ENCODE measurements around the gene GRK5.

The GRK5 gene

DNA sequence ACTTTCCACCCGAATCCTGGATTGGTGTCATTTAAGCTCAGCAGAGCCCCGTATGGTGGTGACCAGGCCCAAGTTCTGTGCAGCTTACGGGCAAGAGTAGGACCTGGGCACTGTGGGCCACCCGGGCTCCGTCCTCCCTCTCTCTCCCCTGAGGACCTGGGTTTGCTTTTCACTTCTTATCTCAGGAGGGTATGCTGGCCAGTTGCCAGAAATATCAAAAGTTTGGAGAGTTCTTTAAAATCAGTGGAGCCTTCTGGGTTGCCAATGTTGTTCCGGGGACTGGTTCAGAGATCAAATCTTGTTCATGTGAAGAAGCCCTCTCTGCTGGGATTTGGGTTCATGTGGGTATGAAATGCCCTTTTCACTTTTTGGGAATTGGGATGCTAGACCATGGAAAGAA is 145.4 kb downstream of the GRK5 start:
- no peak overlapping the region for H3K4me3 ChIP-seq (replicated peaks; ENCODE audit: low read depth, low read length)
- no peak for DNase-seq (ENCODE audit: low read depth)
- TF ChIP-seq, protein P1, sequence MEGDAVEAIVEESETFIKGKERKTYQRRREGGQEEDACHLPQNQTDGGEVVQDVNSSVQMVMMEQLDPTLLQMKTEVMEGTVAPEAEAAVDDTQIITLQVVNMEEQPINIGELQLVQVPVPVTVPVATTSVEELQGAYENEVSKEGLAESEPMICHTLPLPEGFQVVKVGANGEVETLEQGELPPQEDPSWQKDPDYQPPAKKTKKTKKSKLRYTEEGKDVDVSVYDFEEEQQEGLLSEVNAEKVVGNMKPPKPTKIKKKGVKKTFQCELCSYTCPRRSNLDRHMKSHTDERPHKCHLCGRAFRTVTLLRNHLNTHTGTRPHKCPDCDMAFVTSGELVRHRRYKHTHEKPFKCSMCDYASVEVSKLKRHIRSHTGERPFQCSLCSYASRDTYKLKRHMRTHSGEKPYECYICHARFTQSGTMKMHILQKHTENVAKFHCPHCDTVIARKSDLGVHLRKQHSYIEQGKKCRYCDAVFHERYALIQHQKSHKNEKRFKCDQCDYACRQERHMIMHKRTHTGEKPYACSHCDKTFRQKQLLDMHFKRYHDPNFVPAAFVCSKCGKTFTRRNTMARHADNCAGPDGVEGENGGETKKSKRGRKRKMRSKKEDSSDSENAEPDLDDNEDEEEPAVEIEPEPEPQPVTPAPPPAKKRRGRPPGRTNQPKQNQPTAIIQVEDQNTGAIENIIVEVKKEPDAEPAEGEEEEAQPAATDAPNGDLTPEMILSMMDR (IDR thresholded peaks at IDR 0.05; ENCODE audit: low read length, missing control alignments) = no peak

- DNase-seq (ENCODE audit: low read depth) = no peak
- no peak overlapping the region for H3K4me3 ChIP-seq (replicated peaks; ENCODE audit: low read depth, low read length)
- TF ChIP-seq, protein P1 (IDR thresholded peaks at IDR 0.05; ENCODE audit: low read length, missing control alignments) = no peak
Observed at GRCh38 chr10:119353421-119353820, 146.1 kb downstream of the GRK5 start.

DNA sequence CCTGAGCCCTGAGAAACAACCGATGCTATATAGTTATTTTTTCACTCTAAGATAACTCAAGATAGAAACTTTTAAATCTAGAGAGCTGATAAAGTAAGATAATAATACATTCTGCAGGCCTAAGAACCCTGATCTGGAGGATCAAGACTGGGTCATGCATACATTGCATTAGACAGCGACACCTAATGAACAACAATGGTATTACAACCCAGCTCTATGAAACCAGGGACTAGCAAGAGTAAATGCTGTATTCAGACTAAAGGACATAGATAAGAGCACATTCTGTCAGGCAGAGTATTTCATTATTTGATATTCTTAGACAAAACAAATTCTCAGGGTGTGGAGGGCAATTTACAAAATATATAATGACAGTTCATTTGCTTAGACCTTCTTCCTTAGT is 148.6 kb downstream of the GRK5 start:
- no peak overlapping the region for H3K4me3 ChIP-seq (replicated peaks; ENCODE audit: low read depth, low read length)
- TF ChIP-seq, protein P1 (IDR thresholded peaks at IDR 0.05; ENCODE audit: low read length, missing control alignments) = peak; percentile 45
- no peak for DNase-seq (ENCODE audit: low read depth)

GRCh38 chr10:119357412-119358151 is 150.2 kb downstream of the GRK5 start:
- DNase-seq (ENCODE audit: low read depth) = no peak
- TF ChIP-seq, protein P1 (IDR thresholded peaks at IDR 0.05; ENCODE audit: low read length, missing control alignments) = no peak
- H3K4me3 ChIP-seq (replicated peaks; ENCODE audit: low read depth, low read length) = no peak overlapping the region

DNA sequence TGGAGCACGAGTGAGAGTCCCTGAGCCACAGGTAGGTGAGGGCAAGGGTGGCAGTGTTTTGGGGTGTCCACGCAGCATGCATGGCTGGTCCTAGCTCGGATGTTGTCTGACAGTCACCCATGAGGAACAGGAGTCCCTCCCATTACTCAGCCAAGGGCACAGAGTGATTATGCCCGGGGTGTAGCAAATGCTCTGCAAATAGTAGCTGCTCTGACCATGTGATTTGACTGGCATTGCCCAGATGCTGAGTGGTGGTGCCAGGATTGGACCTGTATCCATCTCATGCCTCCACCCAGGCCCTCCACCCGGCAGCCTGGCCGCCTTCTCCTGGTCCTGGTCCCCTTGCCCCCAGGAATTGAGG is 150.8 kb downstream of the GRK5 start:
- DNase-seq (ENCODE audit: low read depth) = no peak
- no peak overlapping the region for H3K4me3 ChIP-seq (replicated peaks; ENCODE audit: low read depth, low read length)
- TF ChIP-seq, protein P1 (IDR thresholded peaks at IDR 0.05; ENCODE audit: low read length, missing control alignments) = no peak

DNA sequence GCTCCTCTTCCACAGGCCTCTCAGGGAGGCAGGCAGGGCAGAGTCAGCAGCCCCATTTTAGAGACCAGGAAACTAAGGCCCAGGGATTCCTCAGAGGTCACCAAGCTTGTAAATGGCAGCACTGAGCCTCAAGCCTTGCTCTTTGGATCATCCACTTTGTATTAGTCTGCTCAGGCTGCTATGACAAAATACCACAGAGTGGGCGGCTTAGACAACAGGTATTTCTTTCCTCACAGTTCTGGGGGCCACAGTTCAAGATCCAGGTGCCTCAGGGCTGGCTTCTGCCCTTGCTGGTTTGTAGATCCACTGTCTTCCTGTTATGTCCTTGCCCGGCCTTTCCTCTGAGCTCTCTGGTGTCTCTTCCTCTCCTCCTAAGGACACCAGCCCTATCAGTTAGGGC is 151.2 kb downstream of the GRK5 start:
- no peak overlapping the region for H3K4me3 ChIP-seq (replicated peaks; ENCODE audit: low read depth, low read length)
- TF ChIP-seq, protein P1 (IDR thresholded peaks at IDR 0.05; ENCODE audit: low read length, missing control alignments) = no peak

DNA sequence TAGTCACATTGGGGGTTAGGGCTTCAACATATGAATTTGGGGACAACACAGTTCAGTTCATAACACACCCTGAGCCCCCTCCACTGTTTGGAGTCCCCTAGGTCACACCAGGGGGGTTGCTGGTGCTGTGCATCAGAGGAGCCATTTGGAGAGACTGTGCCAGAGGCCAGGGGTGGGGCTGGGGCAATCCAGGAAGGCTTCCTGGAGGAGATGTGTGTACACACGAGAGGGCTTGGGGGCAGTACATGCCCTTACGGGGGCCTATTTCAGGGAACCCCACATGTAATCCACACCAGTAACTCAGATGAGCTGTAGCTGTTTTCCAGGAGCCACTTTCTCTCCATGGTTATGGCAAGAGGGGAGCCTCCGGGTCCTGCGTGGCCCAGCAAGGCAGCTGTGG is 151.7 kb downstream of the GRK5 start:
- no peak overlapping the region for H3K4me3 ChIP-seq (replicated peaks; ENCODE audit: low read depth, low read length)
- TF ChIP-seq, protein P1 (IDR thresholded peaks at IDR 0.05; ENCODE audit: low read length, missing control alignments) = no peak
- DNase-seq (ENCODE audit: low read depth) = no peak

More for the DNA sequence above, 151.2 kb downstream of the GRK5 start:
- no peak for DNase-seq (ENCODE audit: low read depth)

Measured in fibroblast of pulmonary artery (primary cell).